ENCODE data around the gene ZNF441.

- TF ChIP-seq POLR2A (IDR thresholded peaks at IDR 0.05) (no peak), POLR2AphosphoS5 (IDR thresholded peaks at IDR 0.05) (no peak)
Measured at GRCh38 chr19:11721681-11722080, 45.1 kb upstream of the ZNF441 start.
